NCI-H1930 (cell line): ENCODE measurements around the gene MAP2.
"Not testable (repeated sequence)": the region's sequence is repeated elsewhere in the genome, so short reads cannot be mapped to it uniquely, and the experiment has no call there.

Source experiments
- DNase-seq, 2 experiments: peaks; one replicate each; lab custom pipeline; 2025; lab: John Stamatoyannopoulos, UW

MAP2 gene

GRCh38 chr2:209473930-209474419 lies 50.1 kb downstream of the MAP2 start:
- no peak for DNase-seq

- DNase-seq, result no peak
Observed at GRCh38 chr2:209474960-209475359, 51.1 kb downstream of the MAP2 start.

DNA sequence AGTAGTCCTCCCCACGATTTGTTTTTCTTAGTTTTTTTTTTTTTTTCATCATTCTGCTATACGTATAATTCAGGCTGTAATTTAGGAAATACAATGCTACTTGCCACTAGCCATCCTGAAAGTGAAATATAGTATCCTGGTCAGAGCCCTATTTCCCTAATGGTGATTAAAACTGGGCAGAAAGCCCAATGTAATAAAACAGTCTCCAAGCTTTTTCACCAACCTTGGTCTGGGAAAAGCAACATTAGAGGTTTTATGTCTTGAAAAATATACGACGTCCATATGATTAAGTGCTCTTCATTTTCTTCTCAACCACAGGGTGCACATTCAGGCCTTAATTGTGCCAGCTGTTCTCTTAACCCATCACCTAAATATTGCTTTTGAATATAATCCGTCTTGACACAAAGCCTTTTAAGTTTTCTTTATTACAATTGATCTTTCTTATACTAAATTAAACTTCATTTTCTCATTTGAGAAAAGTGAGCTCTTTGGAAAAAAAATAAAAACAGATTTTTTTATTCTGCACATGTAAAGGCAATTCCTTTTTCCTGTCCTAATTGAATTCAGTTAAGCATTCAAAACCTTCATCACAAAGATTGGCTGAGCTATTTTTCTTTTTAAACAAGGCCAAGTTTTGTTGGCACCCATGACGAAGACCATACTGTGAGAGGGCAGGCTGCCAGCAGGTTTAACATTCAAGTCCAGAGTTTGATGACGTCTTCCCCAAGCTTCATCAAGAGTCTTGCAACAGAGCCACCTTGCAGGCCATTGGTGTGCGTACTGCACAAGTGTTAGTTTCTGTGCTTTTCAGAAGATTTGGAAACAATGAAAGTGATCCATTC lies 52.7 kb downstream of the MAP2 start:
- peak; percentile 85 to 96 for DNase-seq

GRCh38 chr2:209492296-209492695 lies 68.4 kb downstream of the MAP2 start:
- DNase-seq, result not testable (repeated sequence)

- not testable (repeated sequence) for DNase-seq
Observed at GRCh38 chr2:209495068-209495620, 71.3 kb downstream of the MAP2 start.

DNA sequence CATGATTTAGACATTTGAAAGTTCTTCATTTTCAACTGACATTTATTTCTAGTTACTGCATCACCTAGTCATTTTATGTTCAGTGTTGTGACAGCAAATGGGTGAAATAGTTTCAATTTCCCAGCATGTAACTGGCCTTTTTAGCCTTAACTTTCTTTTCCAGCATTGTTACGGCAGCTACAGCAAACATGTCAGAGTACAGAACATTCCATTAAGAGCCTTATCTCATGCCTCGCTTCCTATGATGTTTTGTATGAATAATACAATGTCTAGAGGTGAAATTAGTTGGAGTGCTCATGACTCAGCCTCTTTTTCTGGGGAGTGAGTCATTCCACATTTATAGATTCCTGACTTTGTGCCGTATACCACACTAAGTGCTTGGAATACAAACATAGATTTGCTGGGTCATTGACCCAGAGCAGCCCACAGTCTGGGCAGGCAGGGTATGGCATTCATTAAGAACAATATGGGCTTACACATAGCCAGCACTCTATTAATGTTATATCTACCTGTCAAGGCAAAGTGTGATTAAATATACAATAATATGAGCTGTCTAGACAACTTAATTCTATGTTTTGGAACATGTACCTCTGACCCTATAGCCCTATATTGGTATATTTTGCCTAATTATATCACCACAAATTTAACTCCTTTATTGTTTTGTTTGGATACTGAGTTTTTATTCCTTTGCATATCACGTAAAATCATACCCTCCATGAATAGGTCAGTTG lies 72.2 kb downstream of the MAP2 start:
- DNase-seq, result no peak

GRCh38 chr2:209496586-209496982 lies 72.7 kb downstream of the MAP2 start:
- DNase-seq, result no peak

DNA sequence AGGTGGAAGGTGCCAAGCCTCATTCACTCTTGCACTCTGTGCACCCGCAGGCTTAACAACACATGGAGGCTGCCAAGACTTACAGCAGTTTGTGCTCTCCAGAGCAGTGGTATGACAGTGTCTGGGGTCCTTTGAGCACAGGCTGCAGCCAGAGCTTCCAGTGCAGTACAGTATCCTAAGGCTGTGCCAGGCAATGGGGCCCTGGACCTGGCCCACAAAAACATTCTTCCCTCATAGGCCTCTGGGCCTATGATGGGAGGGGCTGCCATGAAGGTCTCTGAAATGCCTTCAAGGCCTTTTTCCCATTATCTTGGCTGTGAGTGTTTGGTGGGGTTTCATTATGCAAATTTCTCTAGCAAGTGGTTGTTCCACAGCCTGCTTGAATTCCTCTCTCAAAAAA lies 74.8 kb downstream of the MAP2 start:
- no peak for DNase-seq

DNA sequence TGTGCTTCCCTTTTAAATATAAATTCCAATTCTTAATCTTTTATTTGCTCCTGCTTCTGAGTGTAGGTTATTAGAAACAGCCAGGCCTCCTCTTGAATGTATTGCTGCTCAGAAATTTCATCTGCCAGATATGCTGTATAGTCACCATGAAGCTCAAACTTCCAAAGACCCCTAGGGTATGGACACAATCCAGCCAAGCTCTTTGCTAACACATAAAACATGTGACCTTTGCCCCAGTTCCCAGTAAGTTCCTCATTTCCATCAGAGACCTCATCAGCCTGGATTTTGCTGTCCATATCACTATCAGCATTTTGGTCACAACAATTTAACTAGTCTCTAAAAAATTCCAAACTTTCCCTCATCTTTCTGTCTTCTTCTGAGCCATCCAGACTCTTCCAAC lies 75.2 kb downstream of the MAP2 start:
- DNase-seq, result no peak

DNA sequence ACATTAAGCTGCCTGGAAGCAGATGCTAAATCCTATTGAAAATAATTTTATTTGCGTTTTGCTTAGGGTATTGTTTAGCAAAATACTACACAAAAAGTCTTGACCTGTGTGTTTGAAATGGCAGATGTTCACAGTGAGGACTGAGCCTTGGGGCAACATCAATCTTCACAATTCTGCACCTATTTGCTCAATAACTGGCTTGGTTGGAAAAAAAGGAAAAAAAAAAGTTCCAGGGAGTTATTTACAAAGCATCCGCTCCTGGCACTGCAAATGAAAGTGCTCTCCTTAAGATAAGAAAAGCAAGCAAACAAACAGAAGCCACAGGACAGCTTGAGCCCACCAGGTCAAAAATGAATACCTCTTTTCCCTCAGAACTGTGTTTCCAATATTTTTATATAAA lies 77.7 kb downstream of the MAP2 start:
- peak in 1 of 2 experiments; percentile 30 for DNase-seq

GRCh38 chr2:209505410-209505809 lies 81.6 kb downstream of the MAP2 start:
- DNase-seq, result no peak

GRCh38 chr2:209508255-209508654 lies 84.4 kb downstream of the MAP2 start:
- no peak for DNase-seq

DNA sequence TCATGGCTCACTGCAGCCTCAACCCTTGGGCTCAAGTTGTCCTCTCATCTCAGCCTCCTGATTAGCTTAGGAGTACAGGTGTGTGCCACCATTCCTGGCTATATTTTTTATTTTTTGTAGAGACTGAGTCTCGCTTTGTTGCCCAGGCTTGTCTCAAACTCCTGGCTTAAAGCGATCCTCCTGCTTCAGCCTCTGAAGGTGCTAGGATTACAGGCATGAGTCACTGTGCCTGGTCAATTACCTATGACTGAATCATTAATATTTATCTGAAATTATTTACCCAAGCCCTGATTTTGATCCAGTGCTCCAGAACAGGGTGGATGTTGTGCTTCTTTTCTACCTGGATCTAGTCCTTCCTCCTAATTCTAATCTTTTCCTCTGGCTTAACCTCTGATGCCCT lies 87.8 kb downstream of the MAP2 start:
- DNase-seq, result no peak

GRCh38 chr2:209512971-209513370 lies 89.1 kb downstream of the MAP2 start:
- DNase-seq, result no peak

DNA sequence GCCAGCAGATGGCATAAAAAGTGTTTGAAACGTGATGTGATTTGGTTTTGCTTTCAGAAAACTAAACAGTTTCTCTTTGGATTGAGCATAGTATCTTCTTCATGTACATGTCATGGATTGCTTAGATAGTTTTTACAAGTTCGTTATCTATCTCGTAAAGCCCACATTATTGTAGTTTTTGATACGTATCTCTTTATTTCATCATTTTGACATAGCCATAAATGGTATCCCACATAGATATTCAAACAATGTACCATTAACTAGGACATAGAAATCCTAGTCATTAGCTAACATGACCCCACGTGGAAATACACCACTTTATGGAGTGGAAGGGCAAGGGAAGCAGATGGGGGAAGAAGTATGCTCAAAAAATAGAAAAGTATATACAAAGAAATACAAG lies 93.6 kb downstream of the MAP2 start:
- no peak for DNase-seq

DNA sequence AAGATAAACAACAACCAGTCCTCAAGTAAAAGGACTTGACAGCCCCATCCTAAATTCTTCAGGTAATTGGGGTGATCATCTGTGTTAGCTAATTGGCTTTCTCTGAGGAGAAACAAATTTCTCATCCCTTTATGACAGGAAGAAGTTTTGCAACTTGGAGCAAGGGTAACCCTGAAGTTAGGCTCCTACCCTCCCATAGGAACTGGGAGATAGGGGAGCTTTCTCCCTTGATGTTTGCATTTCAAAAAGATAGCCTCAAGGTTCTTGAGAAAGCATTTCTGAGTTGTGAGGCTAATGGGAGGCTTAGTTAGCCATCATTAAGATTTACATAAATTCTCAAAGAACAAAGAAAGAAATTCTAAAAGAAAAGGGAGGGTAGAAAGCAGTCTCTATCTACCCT lies 95.4 kb downstream of the MAP2 start:
- no peak for DNase-seq

GRCh38 chr2:209519906-209520305 lies 96.1 kb downstream of the MAP2 start:
- DNase-seq, result no peak

DNA sequence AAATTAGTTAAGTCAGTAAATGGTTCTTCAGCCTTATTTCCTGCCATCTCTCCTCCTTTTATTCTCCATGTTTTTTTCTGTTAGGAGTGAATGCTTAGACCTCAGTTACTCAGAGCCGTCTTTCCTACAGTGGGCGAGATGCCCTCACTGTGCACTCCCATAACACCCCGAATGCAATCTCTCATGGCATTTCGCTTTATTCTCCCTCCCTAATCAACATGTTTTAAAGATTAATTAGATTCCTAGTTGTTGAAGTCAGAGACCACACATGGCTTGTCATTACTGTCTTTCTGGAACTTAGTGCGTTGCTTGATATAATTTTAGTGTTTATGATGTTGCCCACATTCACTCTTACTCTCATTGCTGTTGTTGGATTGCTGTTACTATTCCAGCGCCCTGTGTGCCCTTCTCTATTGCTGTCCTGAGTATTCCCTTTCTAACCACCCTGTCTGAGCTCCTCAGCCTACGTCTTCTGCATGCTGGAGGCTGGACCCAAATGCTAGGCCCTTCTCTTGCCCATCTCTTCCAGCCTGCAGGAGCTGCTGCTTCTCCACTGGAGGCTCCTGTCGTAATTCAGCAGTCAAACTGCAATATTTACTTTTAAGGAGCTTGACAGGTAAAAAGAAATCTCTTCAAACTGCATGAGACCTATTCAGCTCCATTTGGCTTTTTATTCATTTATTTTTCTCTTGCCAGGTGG lies 99.3 kb downstream of the MAP2 start:
- no peak for DNase-seq

GRCh38 chr2:209523867-209524266 lies 100.0 kb downstream of the MAP2 start:
- DNase-seq, result peak in 1 of 2 experiments; percentile 20

- no peak for DNase-seq
Observed at GRCh38 chr2:209525331-209525730, 101.5 kb downstream of the MAP2 start.

- DNase-seq, result no peak
Observed at GRCh38 chr2:209525834-209526281, 102.0 kb downstream of the MAP2 start.

GRCh38 chr2:209526561-209526960 lies 102.7 kb downstream of the MAP2 start:
- DNase-seq, result no peak
